ENCODE measurements around the gene MYH15.

- TF ChIP-seq CTCF (IDR thresholded peaks at IDR 0.05; ENCODE audit: poor library complexity, severe bottlenecking) (no peak), REST (IDR thresholded peaks at IDR 0.05; ENCODE audit: borderline replicate concordance) (no peak), SMC3 (conservative IDR thresholded peaks at IDR 0.05; ENCODE audit: poor library complexity) (no peak), RAD21 (conservative IDR thresholded peaks at IDR 0.05) (no peak), POLR2AphosphoS5 (IDR thresholded peaks at IDR 0.05) (no peak), EP300 (conservative IDR thresholded peaks at IDR 0.05; ENCODE audit: poor library complexity, severe bottlenecking) (no peak), EZH2 (IDR thresholded peaks at IDR 0.05; ENCODE audit: borderline replicate concordance, insufficient read depth, low read length, poor library complexity, severe bottlenecking) (no peak), TAF1 (IDR thresholded peaks at IDR 0.05; ENCODE audit: low read depth) (no peak)
These were observed 15.4 kb downstream of the MYH15 start for GRCh38 chr3:108494906-108495531.
